ENCODE results near the gene CLPSL1.

- TF ChIP-seq POLR2A (IDR thresholded peaks at IDR 0.05; ENCODE audit: low read depth, low read length) (peak; percentile 58), TAF1 (IDR thresholded peaks at IDR 0.05; ENCODE audit: low read depth, low read length) (peak; percentile 20)
These were observed 49.4 kb upstream of the CLPSL1 start for GRCh38 chr6:35731414-35731735.
